PC-9 (cell line): ENCODE data around the gene PRR23C. TPM values are rescaled to one million over a fixed set of nuclear protein-coding genes. Genes with fewer than 3 reads are reported as not detected.

Experiments
- Bru-seq: library from RNA; stranded (reverse); fragments of 400-500 nt; gene quantifications from one replicate; lab custom pipeline; 2021; lab: Mats Ljungman, UMichigan
- BruChase-seq, 2 experiments: library from RNA; stranded (reverse); fragments of 400-500 nt; gene quantifications; one replicate each; lab custom pipeline; 2021; lab: Mats Ljungman, UMichigan
- BruUV-seq: library from RNA; stranded (reverse); fragments of 400-500 nt; replicated peaks from 2 replicates; lab custom pipeline; 2021; lab: Mats Ljungman, UMichigan
- CTCF ChIA-PET: fragments of 300-600 bp; sonication (Branson Sonifier 250); formaldehyde crosslinking; loops from one replicate; lab custom pipeline; 2022; ENCODE audit warnings: antibody characterized with exemption; lab: Charles Lee
- POLR2A ChIA-PET: fragments of 300-600 bp; sonication (Branson Sonifier 250); formaldehyde crosslinking; loops from one replicate; lab custom pipeline; 2022; ENCODE audit warnings: antibody characterized with exemption; ENCODE audit not compliant: unreplicated experiment; lab: Charles Lee
- DNase-seq, 2 experiments: peaks; one replicate each; pipeline versions ENCODE4 v3.0.0 to v3.0.0-alpha.2; 2015 to 2022; ENCODE audit warnings: mixed read lengths in 1 of 2
- H2AFZ ChIP-seq: fragments of 200-600 bp; sonication (generic); 2 replicates; pipeline ENCODE4 v1.8.1; 2017; ENCODE audit warnings: antibody characterized with exemption
- H3F3A ChIP-seq: fragments of 200-600 bp; sonication (generic); 2 replicates; pipeline ENCODE4 v1.8.1; 2017; ENCODE audit warnings: antibody characterized with exemption, mild to moderate bottlenecking, low read depth; ENCODE audit not compliant: insufficient read depth
- H3K27ac ChIP-seq: fragments of 200-600 bp; sonication (generic); 2 replicates; pipeline ENCODE4 v1.6.1; 2016; ENCODE audit warnings: mixed run types
- H3K27me3 ChIP-seq: fragments of 200-600 bp; sonication (generic); 2 replicates; pipeline ENCODE4 v1.6.1; 2016; ENCODE audit warnings: low read depth, mixed run types; ENCODE audit not compliant: insufficient read depth
- H3K36me3 ChIP-seq: fragments of 200-600 bp; sonication (generic); 2 replicates; pipeline ENCODE4 v1.6.1; 2016; ENCODE audit warnings: low read depth, mixed run types
- H3K4me1 ChIP-seq: fragments of 200-600 bp; sonication (generic); replicated peaks from 2 replicates; pipeline ENCODE4 v1.6.1; 2016; ENCODE audit warnings: mixed run types; ENCODE audit not compliant: insufficient read depth
- H3K4me2 ChIP-seq: fragments of 200-600 bp; sonication (generic); 2 replicates; pipeline ENCODE4 v1.6.1; 2017; ENCODE audit warnings: mixed run types
- H3K4me3 ChIP-seq: fragments of 200-600 bp; sonication (generic); 2 replicates; pipeline ENCODE4 v1.6.1; 2016; ENCODE audit warnings: mixed run types
- H3K79me2 ChIP-seq: fragments of 200-600 bp; sonication (generic); 2 replicates; pipeline ENCODE4 v1.6.1; 2017; ENCODE audit warnings: low read depth, mixed run types
- H3K9me2 ChIP-seq: fragments of 200-600 bp; sonication (generic); 2 replicates; pipeline ENCODE4 v1.8.1; 2017; ENCODE audit warnings: mild to moderate bottlenecking; ENCODE audit not compliant: insufficient read depth
- H3K9me3 ChIP-seq: fragments of 200-600 bp; sonication (generic); 2 replicates; pipeline ENCODE4 v1.8.1; 2016; ENCODE audit warnings: low read depth; ENCODE audit not compliant: insufficient read depth
- H4K20me1 ChIP-seq: fragments of 200-600 bp; sonication (generic); 2 replicates; pipeline ENCODE4 v1.8.1; 2017; ENCODE audit not compliant: insufficient read depth
- EZH2 ChIP-seq: fragments of 200-600 bp; sonication (generic); IDR thresholded peaks from 2 replicates; pipeline ENCODE4 v1.8.0; 2017; ENCODE audit warnings: antibody characterized with exemption, low read depth
- intact Hi-C: fragments of 100-400 bp; cut with micrococcal nuclease; formaldehyde crosslinking; loops from one replicate; pipeline ENCODE4 v1.10.0; 2022; ENCODE audit not compliant: unreplicated experiment
- long read RNA-seq: library from polyadenylated mRNA; stranded (forward); transcript quantifications from one replicate; pipeline ENCODE4 v2.0.0, GENCODE V29; 2022
- total RNA-seq: library from RNA; stranded (reverse); gene quantifications from 2 replicates; pipeline ENCODE4 v1.2.3, GENCODE V29; 2021
- TF ChIP-seq, protein P1 (sequence below): fragments of 200-600 bp; sonication (generic); conservative IDR thresholded peaks from 2 replicates; pipeline ENCODE4 v1.6.1; 2017; ENCODE audit warnings: mixed run types, antibody characterized with exemption, mild to moderate bottlenecking, moderate library complexity

Gene PRR23C
- not detected in 2 replicates for total RNA-seq
- Bru-seq, nascent RNA: not detected
- BruChase-seq, experiment 1, labeled RNA remaining after a 2-hour chase: not detected
- not detected for BruChase-seq, experiment 2, labeled RNA remaining after a 6-hour chase
- long read RNA-seq: 0 reads

DNA sequence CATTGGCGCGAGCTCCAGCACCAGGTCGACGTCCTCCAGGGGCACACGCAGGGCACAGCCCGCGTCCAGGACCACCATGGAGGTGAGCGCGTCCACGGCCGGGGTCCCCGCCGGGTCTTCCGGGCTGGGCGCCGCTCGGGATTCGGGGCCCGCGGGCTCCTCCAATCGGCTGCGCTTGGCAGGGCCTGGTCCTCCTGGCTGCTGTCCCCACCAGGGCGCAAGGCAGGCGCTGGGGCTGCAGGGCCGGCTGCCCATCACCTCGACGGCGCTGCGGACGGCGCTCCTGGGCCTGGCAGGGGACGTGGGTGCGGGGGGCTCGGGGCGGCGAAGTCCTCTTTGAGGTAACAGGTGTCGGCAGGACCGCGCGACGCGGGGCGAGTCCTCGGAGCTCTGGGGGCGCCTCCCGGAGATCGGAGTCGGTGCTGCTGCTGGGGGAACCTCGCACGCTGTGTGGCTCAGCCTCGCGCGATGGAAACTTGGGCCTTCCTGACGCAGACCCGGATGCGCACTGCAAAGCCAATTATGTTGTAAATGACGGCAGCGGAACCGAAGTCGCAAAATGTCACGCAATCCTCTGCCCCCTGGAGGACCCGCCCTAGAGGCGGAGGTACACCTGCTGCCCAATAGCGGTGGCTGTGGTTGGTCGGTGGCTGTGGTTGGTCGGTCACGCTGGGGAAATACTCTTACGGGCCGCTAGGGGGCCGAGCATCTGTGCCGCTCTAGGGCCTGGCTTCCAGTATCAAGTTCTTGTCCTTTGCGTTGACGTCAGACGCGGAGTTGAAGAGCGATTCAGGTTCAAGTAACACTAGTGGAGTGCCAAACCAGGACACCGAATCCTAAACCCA lies at the start of gene PRR23C:
Gene PRR23C, minus strand, starts transcription at position 527 of the 845 bp plus-strand sequence. Its CDS starts 272 bp downstream, at position 255.
- intact Hi-C loops: no loop called here
- Histone ChIP-seq H4K20me1 (no peaks in the 10 kb centered on the region), H3K4me1 (no peaks in the 10 kb centered on the region), H3K27me3 (no peaks in the 10 kb centered on the region; the same call in 1 of the 2 replicates), H3K27ac (no peak within 1 kb of the TSS), H3K4me2 (no peak within 1 kb of the TSS), H3K9me2 (no peaks in the 10 kb centered on the region), H3K79me2 (no peaks in the 10 kb centered on the region), H3K9me3 (no peaks in the 10 kb centered on the region), H3K4me3 (no peak within 1 kb of the TSS), H3F3A (no peaks in the 10 kb centered on the region), H2AFZ (no peak within 1 kb of the TSS), H3K36me3 (no peaks in the 10 kb centered on the region)
- CTCF ChIA-PET: no interaction called here
- POLR2A ChIA-PET: no interaction called here
- no peak for TF ChIP-seq EZH2
- TF ChIP-seq, protein P1, sequence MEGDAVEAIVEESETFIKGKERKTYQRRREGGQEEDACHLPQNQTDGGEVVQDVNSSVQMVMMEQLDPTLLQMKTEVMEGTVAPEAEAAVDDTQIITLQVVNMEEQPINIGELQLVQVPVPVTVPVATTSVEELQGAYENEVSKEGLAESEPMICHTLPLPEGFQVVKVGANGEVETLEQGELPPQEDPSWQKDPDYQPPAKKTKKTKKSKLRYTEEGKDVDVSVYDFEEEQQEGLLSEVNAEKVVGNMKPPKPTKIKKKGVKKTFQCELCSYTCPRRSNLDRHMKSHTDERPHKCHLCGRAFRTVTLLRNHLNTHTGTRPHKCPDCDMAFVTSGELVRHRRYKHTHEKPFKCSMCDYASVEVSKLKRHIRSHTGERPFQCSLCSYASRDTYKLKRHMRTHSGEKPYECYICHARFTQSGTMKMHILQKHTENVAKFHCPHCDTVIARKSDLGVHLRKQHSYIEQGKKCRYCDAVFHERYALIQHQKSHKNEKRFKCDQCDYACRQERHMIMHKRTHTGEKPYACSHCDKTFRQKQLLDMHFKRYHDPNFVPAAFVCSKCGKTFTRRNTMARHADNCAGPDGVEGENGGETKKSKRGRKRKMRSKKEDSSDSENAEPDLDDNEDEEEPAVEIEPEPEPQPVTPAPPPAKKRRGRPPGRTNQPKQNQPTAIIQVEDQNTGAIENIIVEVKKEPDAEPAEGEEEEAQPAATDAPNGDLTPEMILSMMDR: peak; percentile 26; the same call in 1 of the 2 replicates
- no TSS peak for BruUV-seq
- no peak for DNase-seq

- H3K4me1 ChIP-seq: no peaks in the 10 kb centered on the region
- H4K20me1 ChIP-seq: no peaks in the 10 kb centered on the region
- intact Hi-C loops: no loop called here
- no peak overlapping the region for H2AFZ ChIP-seq
- H3K4me3 ChIP-seq: no peak overlapping the region
- ChIA-PET POLR2A (interaction anchor here (0.7 kb wide), 1 partner anchor 1436 kb away, joined by 10 read pairs; no protein-coding TSS in a partner anchor), CTCF (no interaction called here)
- no peaks in the 10 kb centered on the region for H3K36me3 ChIP-seq
- DNase-seq: no peak
- H3K4me2 ChIP-seq: no peak overlapping the region
- no peaks in the 10 kb centered on the region for H3K9me2 ChIP-seq
- TF ChIP-seq EZH2: no peak
- TF ChIP-seq, protein P1: no peak
- no peaks in the 10 kb centered on the region for H3K9me3 ChIP-seq
- no peaks in the 10 kb centered on the region; the same call in 1 of the 2 replicates for H3K27me3 ChIP-seq
- no TSS peak for BruUV-seq
- H3F3A ChIP-seq: no peaks in the 10 kb centered on the region
- no peaks in the 10 kb centered on the region for H3K79me2 ChIP-seq
- H3K27ac ChIP-seq: no peak overlapping the region
Observed at GRCh38 chr3:139093840-139094239, 49.1 kb upstream of the PRR23C start.

- H3K4me2 ChIP-seq: no peak overlapping the region
- intact Hi-C loops: no loop called here
- POLR2A ChIA-PET: no interaction called here
- H2AFZ ChIP-seq: no peak overlapping the region
- no peaks in the 10 kb centered on the region for H3K36me3 ChIP-seq
- H3K27me3 ChIP-seq: no peaks in the 10 kb centered on the region
- no peaks in the 10 kb centered on the region for H4K20me1 ChIP-seq
- no peaks in the 10 kb centered on the region for H3K9me2 ChIP-seq
- TF ChIP-seq, protein P1: no peak
- TF ChIP-seq EZH2: no peak
- BruUV-seq: no TSS peak
- no peak overlapping the region for H3K27ac ChIP-seq
- H3K9me3 ChIP-seq: no peaks in the 10 kb centered on the region
- no peak for DNase-seq
- H3K4me3 ChIP-seq: no peak overlapping the region
- CTCF ChIA-PET: no interaction called here
- no peaks in the 10 kb centered on the region for H3K4me1 ChIP-seq
- no peaks in the 10 kb centered on the region for H3K79me2 ChIP-seq
- H3F3A ChIP-seq: no peaks in the 10 kb centered on the region
Observed at GRCh38 chr3:139088462-139089324, 44.0 kb upstream of the PRR23C start.
